Motor neuron (in vitro differentiated cells): ENCODE data around the gene METTL15. TPM values are rescaled to one million over a fixed set of nuclear protein-coding genes. Genes with fewer than 3 reads are reported as not detected.
A peak's percentile ranks its signal among the peaks of the same experiment; 100 is the strongest.
"Not testable (repeated sequence)": the region's sequence is repeated elsewhere in the genome, so short reads cannot be mapped to it uniquely, and the experiment has no call there.

Experiments used
- ATAC-seq, 8 experiments: fragments of 200-7000 bp; cut with Tn5 transposase; replicated peaks in 6 of 8; 2 replicates each; pipeline ENCODE4 v1.8.0; 2021; ENCODE audit warnings: mild to moderate bottlenecking in 8 of 8, moderate library complexity in 8 of 8
- H3K27ac ChIP-seq, 2 donors: fragments of 250-450 bp; sonication (Bioruptor Pico); 2 replicates each; pipeline ENCODE4 v1.9.0; 2021; ENCODE audit warnings: antibody characterized with exemption in 2 of 2, mild to moderate bottlenecking in 2 of 2, moderate library complexity in 1 of 2
- H3K4me1 ChIP-seq, 2 donors: fragments of 250-450 bp; sonication (Bioruptor Pico); replicated peaks in 1 of 2; 2 replicates each; pipeline ENCODE4 v1.6.1; 2021; ENCODE audit warnings: antibody characterized with exemption in 2 of 2, mild to moderate bottlenecking in 2 of 2, moderate library complexity in 1 of 2
- H3K4me3 ChIP-seq, 5 donors: fragments of 250-450 bp; sonication (Bioruptor Pico); 2 replicates each; pipeline ENCODE4 v1.9.0; 2021; ENCODE audit warnings: antibody characterized with exemption in 5 of 5, mild to moderate bottlenecking in 5 of 5, moderate library complexity in 4 of 5
- WGBS, 10 experiments: fragments of 450-650 bp; shearing (Covaris generic); methylation state at CpG; one replicate each; pipeline ENCODE4 v1.0.0; 2022; 5-methylcytosine and 5-hydroxymethylcytosine counted together
- in situ Hi-C, 9 experiments: fragments of 400-800 bp; cut with MboI; loops; one replicate each; pipeline ENCODE4 v1.15.0; 2021; ENCODE audit warnings: low sequenced_read_pairs in 9 of 9, low pct_unique_long_range_greater_than_20kb in 2 of 9; ENCODE audit not compliant: unreplicated experiment in 9 of 9
- total RNA-seq, 8 experiments: library from RNA; unstranded; fragments of 300-600 nt; gene quantifications; 2 replicates each; pipeline versions ENCODE4 v1.2.3 to v1.2.4, GENCODE V29; 2022

Gene METTL15
- total RNA-seq, 8 experiments from 2014 or later = 8.5 to 24.0 (median 13.5) TPM

DNA sequence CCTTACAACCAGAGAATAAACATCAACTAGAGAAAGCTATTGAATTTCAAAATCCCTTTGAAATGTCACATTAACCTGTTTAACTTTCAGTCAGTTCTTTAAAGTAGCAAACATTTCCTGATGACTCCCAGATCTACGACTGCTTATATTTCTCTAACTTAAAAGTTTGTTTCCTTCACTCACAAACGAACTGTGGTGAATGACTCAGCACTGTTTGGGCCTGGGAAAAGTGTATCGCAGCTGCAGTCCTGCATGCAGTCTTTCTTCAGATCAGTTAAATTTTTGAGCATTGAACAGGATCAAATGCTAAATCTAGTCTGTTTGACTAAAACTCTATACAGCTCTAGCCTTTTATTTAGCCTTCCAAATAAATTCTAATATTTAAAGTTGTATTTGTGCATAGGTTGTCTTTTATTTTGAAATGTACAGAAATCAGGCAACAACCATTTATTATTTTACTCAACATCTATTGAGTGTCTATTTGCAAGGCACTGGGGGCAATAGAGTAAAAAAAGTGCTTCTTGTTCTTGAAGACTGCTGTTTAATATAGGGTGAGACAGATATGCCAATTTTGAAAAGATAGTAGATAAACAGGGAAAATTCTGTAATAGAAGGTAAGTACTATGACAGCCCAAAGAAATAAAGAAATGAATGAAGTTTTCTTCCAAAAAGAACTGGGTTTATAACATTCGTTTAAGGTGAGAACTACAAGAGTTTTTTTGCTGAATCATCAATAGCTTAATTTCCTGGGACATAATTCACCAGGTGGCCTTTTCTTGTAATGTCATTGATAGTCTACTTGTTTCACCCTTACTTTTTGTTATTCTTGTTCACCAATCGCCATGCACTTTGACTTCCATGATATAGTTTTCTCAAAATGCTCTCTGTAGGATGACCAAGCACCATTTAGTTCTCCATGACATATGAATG lies 235.4 kb downstream of the METTL15 start:
- in situ Hi-C loops = no loop called here
- H3K4me1 ChIP-seq = no peaks in the 10 kb centered on the region

DNA sequence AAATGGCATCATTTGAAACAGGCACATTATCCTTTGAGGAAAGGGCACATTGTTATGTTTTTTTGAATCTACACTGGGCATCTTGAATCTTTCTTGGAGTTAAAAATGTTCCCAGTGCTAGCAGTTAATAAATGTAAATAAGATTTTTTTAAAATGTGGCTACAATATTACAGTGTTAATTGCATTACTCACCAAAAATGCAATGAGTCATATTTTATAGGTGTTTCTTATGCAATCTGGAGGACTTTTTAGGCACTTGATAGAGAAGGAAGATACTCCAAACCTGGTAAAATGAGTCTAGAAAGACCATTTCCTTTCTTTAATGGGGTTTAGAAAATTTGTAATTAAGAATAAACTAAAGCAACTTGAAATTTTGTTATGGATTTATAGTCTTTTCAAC lies 238.0 kb downstream of the METTL15 start:
- in situ Hi-C loops = no loop called here
- Histone ChIP-seq H3K27ac (no peak overlapping the region), H3K4me1 (no peaks in the 10 kb centered on the region), H3K4me3 (no peak overlapping the region)
- no peak for ATAC-seq

More for the DNA sequence above, 235.4 kb downstream of the METTL15 start:
- ATAC-seq = peak in 3 of 8 experiments; percentile 48 to 87 (median 73)
- no peak overlapping the region for H3K27ac ChIP-seq
- H3K4me3 ChIP-seq = no peak overlapping the region
- 34 to 82% (median 62%) methylated on average over 1 to 5 of the region's 5 CpGs for WGBS, 10 experiments

DNA sequence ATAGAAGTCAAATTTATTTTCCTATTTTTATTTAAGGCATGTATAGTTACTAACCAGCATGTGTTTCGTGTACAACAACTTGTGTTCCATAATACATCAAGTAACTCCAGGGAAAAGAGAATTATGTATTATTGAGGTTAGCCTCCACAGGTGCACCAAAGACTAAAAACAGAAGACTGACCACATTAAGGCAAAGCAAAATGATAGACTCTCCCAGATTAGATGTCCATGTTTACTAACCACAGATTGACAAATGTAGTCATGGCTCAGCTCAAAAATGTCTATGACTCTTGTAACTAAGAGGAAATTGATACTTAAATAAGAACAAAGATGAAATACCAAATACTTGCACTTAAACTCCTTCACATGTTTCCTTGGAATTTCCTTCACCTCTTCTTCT lies 238.5 kb downstream of the METTL15 start:
- H3K27ac ChIP-seq = no peak overlapping the region
- in situ Hi-C loops = no loop called here
- ATAC-seq = no peak

DNA sequence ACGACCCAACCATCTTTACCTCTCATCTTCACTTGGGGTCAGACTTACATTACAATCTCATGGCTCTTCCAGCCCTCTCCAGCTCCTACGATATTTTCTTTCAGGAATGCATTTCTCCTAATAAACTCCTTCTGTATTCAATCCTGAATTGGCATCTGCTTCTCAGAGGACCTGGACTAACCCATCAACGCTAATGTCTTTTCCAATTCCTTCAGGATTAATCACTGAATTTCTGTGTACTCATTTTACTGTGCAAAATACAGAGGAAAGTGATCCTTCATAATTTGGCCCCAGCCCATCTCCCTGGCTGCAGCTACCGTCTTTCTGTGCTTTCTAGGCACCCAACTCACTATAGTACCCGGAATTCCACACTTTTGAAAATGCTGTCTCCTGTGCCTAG lies 239.2 kb downstream of the METTL15 start:
- no peak overlapping the region for H3K4me3 ChIP-seq
- ATAC-seq = no peak
- no peak overlapping the region for H3K27ac ChIP-seq
- WGBS, 10 experiments = 37 to 100% (median 77%) methylated on average over 1 to 5 of the region's 5 CpGs
- in situ Hi-C loops = no loop called here
- no peaks in the 10 kb centered on the region for H3K4me1 ChIP-seq

More for the DNA sequence above, 238.5 kb downstream of the METTL15 start:
- Histone ChIP-seq H3K4me3 (no peak overlapping the region), H3K4me1 (no peaks in the 10 kb centered on the region)
- WGBS, 10 experiments = 55 to 83% (median 79%) methylated on average over 1 of the region's 1 CpG; no CpG with 5 or more reads in 1 of the 10 experiments

DNA sequence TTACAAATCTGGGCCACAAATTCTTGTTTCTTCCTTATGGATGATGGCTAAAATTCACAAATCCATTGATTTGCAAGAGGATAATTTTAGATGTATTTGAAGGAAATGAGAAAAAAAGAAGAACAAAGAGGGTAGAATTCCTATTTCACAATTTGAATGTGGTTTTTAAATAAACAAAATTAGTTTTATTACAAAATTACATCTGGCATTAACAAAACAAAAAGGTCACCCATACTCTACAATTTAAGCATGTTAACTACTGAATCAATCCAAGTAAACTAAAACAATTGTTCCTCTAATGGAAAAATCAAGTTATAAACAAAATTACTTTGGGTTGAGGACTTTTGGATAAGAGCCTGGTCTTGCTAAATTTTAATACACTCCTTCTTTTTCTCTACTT lies 242.0 kb downstream of the METTL15 start:
- Histone ChIP-seq H3K4me3 (no peak overlapping the region), H3K27ac (no peak overlapping the region), H3K4me1 (no peaks in the 10 kb centered on the region)
- in situ Hi-C loops = no loop called here
- ATAC-seq = no peak

DNA sequence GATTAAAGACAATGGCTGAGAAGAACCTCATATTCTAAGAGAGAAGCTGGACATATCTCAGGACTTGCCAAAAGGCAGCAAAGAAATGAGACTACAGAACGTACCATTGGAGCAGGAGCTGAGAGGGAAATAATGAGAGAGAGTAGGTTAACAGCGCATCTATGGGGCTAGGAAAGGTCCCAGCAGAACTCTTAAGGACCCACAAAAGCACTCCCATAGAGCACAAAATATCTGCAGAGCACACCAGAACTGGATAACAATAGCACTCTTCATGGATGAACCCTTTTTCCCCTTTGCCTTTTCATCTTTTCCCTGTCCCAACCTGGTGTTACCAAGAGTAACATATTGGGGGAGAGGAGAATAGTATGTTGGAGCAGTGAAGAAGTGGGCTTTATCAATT lies 245.8 kb downstream of the METTL15 start:
- no peak for ATAC-seq
- in situ Hi-C loops = no loop called here
- no peak overlapping the region for H3K4me3 ChIP-seq
- H3K4me1 ChIP-seq = no peaks in the 10 kb centered on the region
- 81 to 100% (median 100%) methylated on average over 1 to 2 of the region's 2 CpGs; no CpG with 5 or more reads in 3 of the 10 experiments for WGBS, 10 experiments
- H3K27ac ChIP-seq = no peak overlapping the region

DNA sequence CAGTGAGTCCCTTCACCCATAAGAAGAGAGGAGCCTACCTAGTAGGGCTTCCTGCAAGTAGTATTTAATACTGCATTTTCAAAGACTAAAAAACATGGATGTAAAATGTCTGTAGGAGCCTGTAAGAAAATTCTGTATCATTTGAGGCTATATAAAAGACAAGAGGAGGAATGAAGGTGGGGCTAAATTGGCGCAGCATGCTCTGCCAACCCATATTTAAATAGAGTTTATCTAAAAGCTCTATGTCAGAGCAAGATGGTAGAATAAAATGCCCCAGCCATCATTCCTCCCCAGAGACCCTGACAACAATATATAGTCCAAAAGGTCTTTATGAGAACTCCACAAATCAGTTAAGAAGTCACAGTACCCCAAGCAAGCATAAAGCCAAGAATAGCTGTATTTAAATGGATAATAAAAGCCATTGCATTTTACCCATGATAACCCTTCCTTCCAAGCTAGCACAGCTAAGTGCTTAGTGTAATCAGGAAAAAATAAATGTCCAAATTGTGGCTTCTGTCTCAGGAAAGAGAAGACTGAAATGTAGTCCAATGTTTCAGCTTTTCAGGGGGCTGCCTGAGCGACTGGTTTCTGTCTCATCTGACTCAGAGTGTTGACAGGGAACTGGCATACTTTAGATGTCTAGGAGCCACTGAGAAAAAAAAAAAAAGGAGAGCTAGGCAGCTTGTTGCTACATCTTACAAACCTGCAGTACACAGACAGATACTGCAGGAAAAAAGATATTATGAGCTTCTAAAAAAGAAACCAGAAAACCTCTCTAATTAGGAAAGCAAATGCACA lies 258.6 kb downstream of the METTL15 start:
- no peak overlapping the region for H3K27ac ChIP-seq
- no peak for ATAC-seq

DNA sequence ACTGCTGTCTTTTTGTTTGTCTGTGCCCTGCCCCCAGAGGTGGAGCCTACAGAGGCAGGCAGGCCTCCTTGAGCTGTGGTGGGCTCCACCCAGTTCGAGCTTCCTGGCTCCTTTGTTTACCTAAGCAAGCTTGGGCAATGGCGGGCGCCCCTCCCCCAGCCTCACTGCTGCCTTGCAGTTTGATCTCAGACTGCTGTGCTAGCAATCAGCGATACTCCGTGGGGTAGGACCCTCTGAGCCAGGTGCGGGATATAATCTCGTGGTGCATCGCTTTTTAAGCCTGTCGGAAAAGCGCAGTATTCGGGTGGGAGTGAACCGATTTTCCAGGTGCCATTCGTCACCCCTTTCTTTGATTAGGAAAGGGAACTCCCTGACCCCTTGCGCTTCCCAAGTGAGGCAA lies 269.9 kb downstream of the METTL15 start:
- 58% methylated on average over 3 of the region's 14 CpGs; no CpG with 5 or more reads in 9 of the 10 experiments for WGBS, 10 experiments
- H3K4me1 ChIP-seq, H3K27ac ChIP-seq, H3K4me3 ChIP-seq, in situ Hi-C loops, ATAC-seq: not testable (repeated sequence)

More for the DNA sequence above, 258.6 kb downstream of the METTL15 start:
- Histone ChIP-seq H3K4me1 (no peaks in the 10 kb centered on the region), H3K4me3 (no peak overlapping the region)
- in situ Hi-C loops = no loop called here
- 50 to 100% (median 74%) methylated on average over 1 to 2 of the region's 2 CpGs; no CpG with 5 or more reads in 3 of the 10 experiments for WGBS, 10 experiments

Other genes with a start within 250 kb of the METTL15 start
- 10 to 100 TPM in 3 of 8 experiments, 1 to 10 TPM in 3, under 1 TPM in 2; 0.86 to 17.8 (median 2.4) TPM for gene KIF18A, start 232 bp upstream of the METTL15 start, total RNA-seq